PC-3 (cell line): ENCODE results near the gene KDM5B. TPM values are rescaled to one million over a fixed set of nuclear protein-coding genes. Genes with fewer than 3 reads are reported as not detected.

Experiments used
- ATAC-seq: fragments of 200-7000 bp; cut with Tn5 transposase; 2 replicates; pipeline ENCODE4 v1.9.1; 2020; ENCODE audit warnings: mild to moderate bottlenecking, moderate library complexity
- BruUV-seq: library from RNA; stranded (reverse); fragments of 400-500 nt; replicated peaks from 2 replicates; lab custom pipeline; 2021; lab: Mats Ljungman, UMichigan
- CTCF ChIA-PET: fragments of 300-600 bp; sonication (Branson Sonifier 250); formaldehyde crosslinking; loops from one replicate; lab custom pipeline; 2022; ENCODE audit warnings: antibody characterized with exemption; lab: Charles Lee
- POLR2A ChIA-PET: fragments of 300-600 bp; sonication (Branson Sonifier 250); formaldehyde crosslinking; loops from one replicate; lab custom pipeline; 2022; ENCODE audit warnings: antibody characterized with exemption; ENCODE audit not compliant: unreplicated experiment; lab: Charles Lee
- DNase-seq: peaks from one replicate; pipeline ENCODE4 v3.0.0-alpha.2; 2015
- H2AFZ ChIP-seq: fragments of 300-600 bp; sonication (generic); 2 replicates; pipeline ENCODE4 v1.6.0; 2016; ENCODE audit warnings: antibody characterized with exemption, low read length
- H3F3A ChIP-seq: fragments of 300-600 bp; sonication (generic); one replicate; pipeline ENCODE4 v1.6.0; 2017; ENCODE audit warnings: antibody characterized with exemption, low read length, control low read depth, mild to moderate bottlenecking; ENCODE audit not compliant: unreplicated experiment
- H3K27ac ChIP-seq: fragments of 300-600 bp; sonication (generic); 2 replicates; pipeline ENCODE4 v1.5.1; 2016; ENCODE audit warnings: mild to moderate bottlenecking, low read length
- H3K27me3 ChIP-seq: fragments of 300-600 bp; sonication (generic); 2 replicates; pipeline ENCODE4 v1.6.1; 2016; ENCODE audit warnings: low read length, mixed read lengths
- H3K36me3 ChIP-seq: fragments of 300-600 bp; sonication (generic); 2 replicates; pipeline ENCODE4 v1.6.1; 2016; ENCODE audit warnings: low read depth, mixed run types, low read length, mixed read lengths
- H3K4me1 ChIP-seq: fragments of 300-600 bp; sonication (generic); 2 replicates; pipeline ENCODE4 v1.5.1; 2016; ENCODE audit warnings: low read length; ENCODE audit not compliant: insufficient read depth
- H3K4me2 ChIP-seq: fragments of 300-600 bp; sonication (generic); 2 replicates; pipeline ENCODE4 v1.6.0; 2016; ENCODE audit warnings: low read length
- H3K4me3 ChIP-seq: fragments of 300-600 bp; sonication (generic); 2 replicates; pipeline ENCODE4 v1.5.1; 2016; ENCODE audit warnings: mild to moderate bottlenecking, low read length, mixed read lengths
- H3K79me2 ChIP-seq: fragments of 300-600 bp; sonication (generic); 2 replicates; pipeline ENCODE4 v1.6.1; 2017; ENCODE audit warnings: low read length, mixed read lengths
- H3K9ac ChIP-seq: fragments of 300-600 bp; sonication (generic); 2 replicates; pipeline ENCODE4 v1.6.0; 2016; ENCODE audit warnings: mild to moderate bottlenecking, low read length
- H3K9me2 ChIP-seq: fragments of 300-600 bp; sonication (generic); replicated peaks from 2 replicates; pipeline ENCODE4 v1.6.1; 2016; ENCODE audit warnings: mixed run types, low read length, mixed read lengths
- H3K9me3 ChIP-seq: fragments of 300-600 bp; sonication (generic); 2 replicates; pipeline ENCODE4 v1.6.1; 2016; ENCODE audit warnings: low read length, mixed read lengths
- H4K20me1 ChIP-seq: fragments of 300-600 bp; sonication (generic); 2 replicates; pipeline ENCODE4 v1.6.1; 2016; ENCODE audit warnings: low read length, mixed read lengths
- CTCF ChIP-seq: fragments of 300-600 bp; sonication (generic); conservative IDR thresholded peaks from 2 replicates; pipeline ENCODE4 v1.5.1; 2017; ENCODE audit warnings: antibody characterized with exemption, low read depth, mild to moderate bottlenecking, low read length
- EZH2 ChIP-seq: fragments of 300-600 bp; sonication (generic); IDR thresholded peaks from one replicate; pipeline ENCODE4 v1.6.1; 2017; ENCODE audit warnings: antibody characterized with exemption, mild to moderate bottlenecking, low read length; ENCODE audit not compliant: unreplicated experiment
- EZH2phosphoT487 ChIP-seq: fragments of 300-600 bp; sonication (generic); IDR thresholded peaks from 2 replicates; pipeline ENCODE4 v1.6.1; 2018; ENCODE audit warnings: mild to moderate bottlenecking, antibody characterized with exemption, low read length, borderline replicate concordance
- intact Hi-C: fragments of 100-400 bp; cut with micrococcal nuclease; formaldehyde crosslinking; loops from 2 replicates; pipeline ENCODE4 v1.9.0; 2023
- total RNA-seq: library from RNA; depleted of rRNA; stranded (reverse); fragments of >200 nt; gene quantifications from 2 replicates; pipeline ENCODE4 v1.2.3, GENCODE V29; 2014

Gene KDM5B
- total RNA-seq, 1 experiment from 2014 or later: 41.4 TPM

- POLR2A ChIA-PET: no interaction called here
- no peak for ATAC-seq
These were observed 42.6 kb upstream of the KDM5B start for GRCh38 chr1:202850593-202851362.

GRCh38 chr1:202848191-202848542 is 39.9 kb upstream of the KDM5B start:
- no peaks in the 10 kb centered on the region for H3K9me2 ChIP-seq
- H3K27ac ChIP-seq: no peak overlapping the region
- no peaks in the 10 kb centered on the region for H3K36me3 ChIP-seq
- no peak overlapping the region for H3K9ac ChIP-seq
- H3K4me3 ChIP-seq: no peak overlapping the region
- ATAC-seq (no peak), DNase-seq (no peak)
- TF ChIP-seq EZH2: no peak
- no peaks in the 10 kb centered on the region for H3F3A ChIP-seq
- H3K4me1 ChIP-seq: no peaks in the 10 kb centered on the region
- BruUV-seq: no TSS peak
- CTCF ChIA-PET: interaction anchor here (0.5 kb wide), 1 partner anchor 123 kb away, joined by 3 read pairs; no protein-coding TSS in a partner anchor
- no peak overlapping the region for H2AFZ ChIP-seq
- no peaks in the 10 kb centered on the region for H4K20me1 ChIP-seq
- intact Hi-C loops: no loop called here
- H3K4me2 ChIP-seq: no peak overlapping the region
- POLR2A ChIA-PET: no interaction called here
- H3K79me2 ChIP-seq: no peaks in the 10 kb centered on the region
- no peaks in the 10 kb centered on the region for H3K27me3 ChIP-seq
- H3K9me3 ChIP-seq: no peaks in the 10 kb centered on the region

More at GRCh38 chr1:202850593-202851362, 42.6 kb upstream of the KDM5B start:
- H3K9me3 ChIP-seq: no peaks in the 10 kb centered on the region
- no peaks in the 10 kb centered on the region for H3K79me2 ChIP-seq
- no peak overlapping the region for H3K4me3 ChIP-seq
- TF ChIP-seq EZH2phosphoT487 (no peak), EZH2 (no peak), CTCF (no peak)
- intact Hi-C loops: loop anchor here (5.0 kb wide), 2 partner anchors 78 to 98 kb away; no protein-coding TSS in a partner anchor
- no TSS peak for BruUV-seq
- H3K27ac ChIP-seq: no peak overlapping the region
- no peak overlapping the region for H3K9ac ChIP-seq
- no peak for DNase-seq
- H3K4me2 ChIP-seq: no peak overlapping the region
- H3K36me3 ChIP-seq: no peaks in the 10 kb centered on the region
- no peaks in the 10 kb centered on the region for H3K27me3 ChIP-seq
- no peaks in the 10 kb centered on the region for H3F3A ChIP-seq
- no peaks in the 10 kb centered on the region for H3K9me2 ChIP-seq
- CTCF ChIA-PET: interaction anchor here (0.6 kb wide), 1 partner anchor 112 kb away, joined by 3 read pairs; no protein-coding TSS in a partner anchor
- H2AFZ ChIP-seq: no peak overlapping the region
- no peaks in the 10 kb centered on the region for H3K4me1 ChIP-seq
- H4K20me1 ChIP-seq: no peaks in the 10 kb centered on the region

GRCh38 chr1:202844935-202845334 is 36.7 kb upstream of the KDM5B start:
- H3K4me2 ChIP-seq: no peak overlapping the region
- no TSS peak for BruUV-seq
- TF ChIP-seq EZH2 (no peak), CTCF (no peak), EZH2phosphoT487 (no peak)
- H3K27ac ChIP-seq: no peak overlapping the region
- no peaks in the 10 kb centered on the region for H3K4me1 ChIP-seq
- CTCF ChIA-PET: no interaction called here
- no peaks in the 10 kb centered on the region for H3K36me3 ChIP-seq
- no peaks in the 10 kb centered on the region for H3K9me2 ChIP-seq
- H3F3A ChIP-seq: no peaks in the 10 kb centered on the region
- intact Hi-C loops: no loop called here
- no peak overlapping the region for H3K4me3 ChIP-seq
- H3K27me3 ChIP-seq: no peaks in the 10 kb centered on the region
- no peak for DNase-seq
- no peaks in the 10 kb centered on the region for H3K79me2 ChIP-seq
- H3K9me3 ChIP-seq: no peaks in the 10 kb centered on the region
- POLR2A ChIA-PET: interaction anchor here (0.7 kb wide), 1 partner anchor 46 kb away, joined by 5 read pairs; no protein-coding TSS in a partner anchor
- ATAC-seq: no peak
- no peak overlapping the region for H2AFZ ChIP-seq
- H3K9ac ChIP-seq: no peak overlapping the region
- no peaks in the 10 kb centered on the region for H4K20me1 ChIP-seq
